C4-2B (cell line): Measurements from ENCODE around the gene MICAL2.

ENCODE experiments used
- H3K27ac ChIP-seq: fragments of 450-650 bp; 2 replicates; pipeline ENCODE4 v1.5.1; 2017
- ZFX ChIP-seq: fragments of 450-650 bp; IDR thresholded peaks from 2 replicates; pipeline ENCODE4 v1.6.1; 2017
- TF ChIP-seq, protein P1 (sequence below): fragments of 450-650 bp; conservative IDR thresholded peaks from 2 replicates; pipeline ENCODE4 v1.5.1; 2017; ENCODE audit warnings: mild to moderate bottlenecking

Gene MICAL2

GRCh38 chr11:12209096-12209495 lies 98.7 kb downstream of the MICAL2 start:
- no peak for TF ChIP-seq ZFX
- TF ChIP-seq, protein P1, sequence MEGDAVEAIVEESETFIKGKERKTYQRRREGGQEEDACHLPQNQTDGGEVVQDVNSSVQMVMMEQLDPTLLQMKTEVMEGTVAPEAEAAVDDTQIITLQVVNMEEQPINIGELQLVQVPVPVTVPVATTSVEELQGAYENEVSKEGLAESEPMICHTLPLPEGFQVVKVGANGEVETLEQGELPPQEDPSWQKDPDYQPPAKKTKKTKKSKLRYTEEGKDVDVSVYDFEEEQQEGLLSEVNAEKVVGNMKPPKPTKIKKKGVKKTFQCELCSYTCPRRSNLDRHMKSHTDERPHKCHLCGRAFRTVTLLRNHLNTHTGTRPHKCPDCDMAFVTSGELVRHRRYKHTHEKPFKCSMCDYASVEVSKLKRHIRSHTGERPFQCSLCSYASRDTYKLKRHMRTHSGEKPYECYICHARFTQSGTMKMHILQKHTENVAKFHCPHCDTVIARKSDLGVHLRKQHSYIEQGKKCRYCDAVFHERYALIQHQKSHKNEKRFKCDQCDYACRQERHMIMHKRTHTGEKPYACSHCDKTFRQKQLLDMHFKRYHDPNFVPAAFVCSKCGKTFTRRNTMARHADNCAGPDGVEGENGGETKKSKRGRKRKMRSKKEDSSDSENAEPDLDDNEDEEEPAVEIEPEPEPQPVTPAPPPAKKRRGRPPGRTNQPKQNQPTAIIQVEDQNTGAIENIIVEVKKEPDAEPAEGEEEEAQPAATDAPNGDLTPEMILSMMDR = no peak
- H3K27ac ChIP-seq = no peak overlapping the region

DNA sequence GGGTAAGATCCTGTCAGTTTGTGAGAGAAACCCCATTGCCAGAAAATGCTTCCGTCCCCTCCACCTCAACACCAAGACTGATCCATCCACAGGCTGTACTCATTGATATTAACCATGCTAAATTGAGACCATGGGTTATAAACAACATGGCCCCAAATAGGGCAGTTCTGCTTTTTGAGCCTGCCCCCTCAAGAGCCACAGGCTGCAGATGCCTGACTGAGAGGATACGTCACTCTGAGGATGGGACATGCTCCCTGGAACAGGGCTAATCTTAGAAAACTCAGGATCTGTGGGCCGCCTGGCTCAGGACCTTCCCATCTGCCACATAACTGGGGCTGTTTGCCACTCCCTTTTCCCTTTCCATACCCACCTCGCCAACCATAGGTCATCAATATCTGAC lies 99.8 kb downstream of the MICAL2 start:
- no peak overlapping the region for H3K27ac ChIP-seq
- TF ChIP-seq, protein P1 = no peak

DNA sequence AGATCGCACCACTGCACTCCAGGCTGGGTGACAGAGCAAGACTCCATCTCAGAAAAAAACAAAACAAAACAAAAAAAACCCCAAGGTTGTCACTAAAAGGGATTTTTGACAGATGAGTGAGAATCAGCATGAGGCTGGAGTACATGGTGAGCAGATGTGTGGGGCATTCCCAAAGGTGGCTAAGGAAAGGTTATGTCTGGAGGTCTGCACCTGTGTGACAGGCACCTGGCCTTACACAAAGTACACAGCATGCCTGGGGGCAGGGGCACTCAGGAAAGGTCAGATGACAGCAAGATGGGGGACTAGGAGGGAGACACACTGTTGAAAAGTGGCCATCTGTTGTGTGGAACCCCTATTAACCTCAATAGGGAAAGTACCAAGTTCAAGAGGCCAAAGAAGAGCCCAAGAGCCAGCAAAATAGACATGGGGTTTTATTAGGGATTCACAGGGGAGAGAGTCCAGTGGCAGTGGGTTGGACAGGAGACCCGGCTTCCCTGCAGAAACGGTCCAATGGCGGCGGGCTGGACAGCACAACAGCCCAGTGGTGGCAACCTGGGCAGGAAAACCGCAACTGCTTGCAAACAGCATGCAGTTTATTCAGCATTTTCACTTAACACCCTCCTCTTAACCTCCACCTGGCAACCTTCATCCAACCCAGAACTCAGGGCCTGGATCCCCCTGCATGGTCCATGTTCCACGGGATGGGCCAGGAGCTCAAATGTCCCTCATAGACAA lies 101.1 kb downstream of the MICAL2 start:
- no peak for TF ChIP-seq ZFX
- TF ChIP-seq, protein P1 = no peak

DNA sequence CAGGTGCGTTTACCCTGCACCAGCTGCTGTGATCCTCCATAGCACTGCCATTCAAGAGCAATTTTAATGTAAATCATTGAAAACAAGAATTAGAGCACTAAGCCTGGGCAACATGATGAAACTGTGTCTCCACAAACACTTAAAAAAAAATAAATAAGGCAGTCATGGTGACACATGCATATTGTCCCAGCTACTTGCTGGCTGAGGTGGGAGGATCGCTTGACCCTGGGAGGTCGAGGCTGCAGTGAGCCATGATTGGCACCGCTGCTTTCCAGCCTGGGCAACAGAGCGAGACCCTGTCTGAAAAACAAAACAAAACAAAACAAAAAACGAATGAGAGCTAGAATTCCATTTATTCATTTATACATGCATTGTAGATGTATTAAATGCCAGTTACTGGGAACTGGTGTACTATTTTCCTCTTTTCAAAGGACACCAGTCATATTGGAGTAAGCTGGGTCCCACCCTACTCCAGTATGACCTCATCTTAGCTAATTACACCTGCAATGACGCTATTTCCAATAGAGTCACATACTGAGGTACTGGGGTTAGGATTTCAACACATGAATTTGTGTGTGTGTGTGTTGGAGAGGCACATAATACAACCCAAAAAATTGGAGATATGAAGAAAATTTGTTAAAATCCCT lies 101.9 kb downstream of the MICAL2 start:
- H3K27ac ChIP-seq = no peak overlapping the region
- TF ChIP-seq ZFX = no peak
- TF ChIP-seq, protein P1 = no peak

More for the DNA sequence above, 101.1 kb downstream of the MICAL2 start:
- no peak overlapping the region for H3K27ac ChIP-seq

- H3K27ac ChIP-seq = no peak overlapping the region
- TF ChIP-seq ZFX = no peak
- TF ChIP-seq, protein P1 = no peak
Measured at GRCh38 chr11:12212821-12213185, 102.4 kb downstream of the MICAL2 start.

- TF ChIP-seq, protein P1 = no peak
- no peak for TF ChIP-seq ZFX
- H3K27ac ChIP-seq = no peak overlapping the region
Measured at GRCh38 chr11:12213883-12214282, 103.5 kb downstream of the MICAL2 start.

DNA sequence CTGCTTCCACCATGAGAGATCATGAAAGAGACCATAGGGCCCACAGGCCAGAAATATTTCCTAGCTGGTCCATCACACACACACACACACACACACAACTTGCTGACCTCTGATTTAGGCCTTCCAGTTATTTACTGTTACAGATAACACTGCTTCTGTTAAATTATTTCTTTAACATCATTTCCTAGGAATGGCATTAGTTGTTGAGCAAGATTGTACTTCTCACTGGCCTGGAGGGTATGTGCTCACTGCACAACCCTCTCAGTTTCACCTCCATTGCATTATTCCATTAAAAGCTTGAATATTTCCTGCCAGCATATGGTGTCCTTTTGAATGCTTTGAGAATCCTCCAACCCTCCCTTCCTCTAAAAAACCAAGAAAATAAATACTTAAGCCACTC lies 104.4 kb downstream of the MICAL2 start:
- TF ChIP-seq ZFX = no peak
- TF ChIP-seq, protein P1 = no peak
- no peak overlapping the region for H3K27ac ChIP-seq
